Nephron progenitor cell (in vitro differentiated cells): ENCODE data around the gene ZNF142.
"Not testable (repeated sequence)": the region's sequence is repeated elsewhere in the genome, so short reads cannot be mapped to it uniquely, and the experiment has no call there.

Source experiments
- DNase-seq: peaks from one replicate; pipeline ENCODE4 v3.0.0; 2021
- H3K27ac Mint-ChIP-seq: 2 replicates; pipeline ENCODE4 v1.8.0; 2021; ENCODE audit warnings: mild to moderate bottlenecking, moderate library complexity, mixed read lengths
- H3K27me3 Mint-ChIP-seq: 2 replicates; pipeline ENCODE4 v1.8.0; 2021; ENCODE audit warnings: mild to moderate bottlenecking, low read depth, mixed read lengths; ENCODE audit not compliant: poor library complexity
- H3K36me3 Mint-ChIP-seq: 2 replicates; pipeline ENCODE4 v1.8.0; 2021; ENCODE audit warnings: low read depth, mixed read lengths
- H3K4me1 Mint-ChIP-seq: 2 replicates; pipeline ENCODE4 v1.8.0; 2021; ENCODE audit warnings: mixed read lengths
- H3K4me3 Mint-ChIP-seq: 2 replicates; pipeline ENCODE4 v1.8.0; 2021; ENCODE audit warnings: mild to moderate bottlenecking, moderate library complexity, mixed read lengths
- H3K9me3 Mint-ChIP-seq: 2 replicates; pipeline ENCODE4 v1.8.0; 2021; ENCODE audit warnings: mild to moderate bottlenecking, moderate library complexity, mixed read lengths
- TF ChIP-seq, protein P1 (sequence below): fragments of 200-600 bp; sonication (generic); IDR thresholded peaks from 2 replicates; pipeline ENCODE4 v1.5.0; 2021; ENCODE audit warnings: antibody characterized with exemption

The ZNF142 gene

DNA sequence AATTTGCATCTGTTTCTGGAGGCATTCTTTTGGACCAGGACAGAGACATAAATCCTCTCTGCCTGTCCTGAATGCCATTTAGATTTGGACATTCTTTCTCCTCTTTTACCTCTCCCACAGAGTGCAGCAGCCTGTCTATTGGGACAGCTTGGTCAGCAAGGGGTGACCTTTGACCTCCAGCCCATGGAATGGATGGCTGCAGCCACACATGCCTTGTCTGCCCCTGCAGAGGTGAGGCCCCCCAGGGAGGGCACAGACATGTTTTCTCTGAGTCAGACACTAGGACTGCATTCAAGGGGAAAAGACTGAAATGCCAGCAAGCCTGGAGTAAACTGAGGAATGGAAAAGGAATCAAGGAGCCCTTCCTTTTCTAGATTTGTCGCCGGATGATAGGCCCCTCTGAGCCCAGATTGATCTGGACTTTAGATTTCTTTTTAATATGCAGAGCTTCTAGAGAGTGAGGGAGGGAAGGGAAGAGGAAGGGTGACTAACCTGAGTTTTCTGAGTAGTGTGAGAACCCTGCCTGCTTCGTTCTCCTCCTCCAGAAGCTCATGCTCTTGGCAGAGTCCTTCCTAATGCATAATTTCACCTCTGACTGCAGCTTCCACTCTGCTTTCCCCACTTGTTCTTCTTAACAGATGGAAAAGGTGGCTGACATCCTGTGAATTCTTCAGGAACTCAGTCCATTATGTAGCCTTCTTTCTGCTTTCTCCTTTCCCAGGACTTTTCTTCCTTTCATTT is 35.2 kb upstream of the ZNF142 start:
- H3K4me3 Mint-ChIP-seq = no peak overlapping the region
- H3K36me3 Mint-ChIP-seq = peaks cover 49% of the 10 kb centered on the region
- peaks cover 11% of the 10 kb centered on the region for H3K4me1 Mint-ChIP-seq
- peak overlapping the region; percentile 78 for H3K27ac Mint-ChIP-seq
- TF ChIP-seq, protein P1, sequence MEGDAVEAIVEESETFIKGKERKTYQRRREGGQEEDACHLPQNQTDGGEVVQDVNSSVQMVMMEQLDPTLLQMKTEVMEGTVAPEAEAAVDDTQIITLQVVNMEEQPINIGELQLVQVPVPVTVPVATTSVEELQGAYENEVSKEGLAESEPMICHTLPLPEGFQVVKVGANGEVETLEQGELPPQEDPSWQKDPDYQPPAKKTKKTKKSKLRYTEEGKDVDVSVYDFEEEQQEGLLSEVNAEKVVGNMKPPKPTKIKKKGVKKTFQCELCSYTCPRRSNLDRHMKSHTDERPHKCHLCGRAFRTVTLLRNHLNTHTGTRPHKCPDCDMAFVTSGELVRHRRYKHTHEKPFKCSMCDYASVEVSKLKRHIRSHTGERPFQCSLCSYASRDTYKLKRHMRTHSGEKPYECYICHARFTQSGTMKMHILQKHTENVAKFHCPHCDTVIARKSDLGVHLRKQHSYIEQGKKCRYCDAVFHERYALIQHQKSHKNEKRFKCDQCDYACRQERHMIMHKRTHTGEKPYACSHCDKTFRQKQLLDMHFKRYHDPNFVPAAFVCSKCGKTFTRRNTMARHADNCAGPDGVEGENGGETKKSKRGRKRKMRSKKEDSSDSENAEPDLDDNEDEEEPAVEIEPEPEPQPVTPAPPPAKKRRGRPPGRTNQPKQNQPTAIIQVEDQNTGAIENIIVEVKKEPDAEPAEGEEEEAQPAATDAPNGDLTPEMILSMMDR = no peak
- peak; percentile 57 for DNase-seq
- H3K9me3 Mint-ChIP-seq = no peaks in the 10 kb centered on the region
- H3K27me3 Mint-ChIP-seq = peaks cover 2% of the 10 kb centered on the region

DNA sequence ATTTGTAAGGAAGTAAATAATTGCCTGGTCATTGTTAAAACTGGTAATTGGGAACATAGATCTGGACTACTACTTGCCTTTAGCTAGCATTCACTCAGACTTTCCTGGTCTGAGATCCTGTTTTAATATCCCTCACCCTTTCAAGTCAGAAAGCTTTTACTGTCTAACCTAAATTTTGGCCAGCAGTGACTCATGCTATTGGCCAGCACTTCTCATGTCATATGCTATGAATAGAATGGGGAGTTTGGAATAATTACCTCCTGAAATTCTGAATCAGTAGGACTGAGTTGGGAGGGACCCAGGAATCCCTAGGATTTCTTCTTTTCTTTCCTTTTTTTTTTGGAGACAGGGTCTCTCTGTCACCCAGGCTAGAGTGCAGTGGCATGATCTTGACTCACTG is 31.8 kb upstream of the ZNF142 start:
- Mint-ChIP-seq H3K4me1 (peaks cover 11% of the 10 kb centered on the region), H3K9me3 (no peaks in the 10 kb centered on the region), H3K36me3 (peaks cover 49% of the 10 kb centered on the region), H3K27me3 (no peaks in the 10 kb centered on the region), H3K27ac (no peak overlapping the region), H3K4me3 (no peak overlapping the region)
- TF ChIP-seq, protein P1 = no peak
- DNase-seq = no peak

DNA sequence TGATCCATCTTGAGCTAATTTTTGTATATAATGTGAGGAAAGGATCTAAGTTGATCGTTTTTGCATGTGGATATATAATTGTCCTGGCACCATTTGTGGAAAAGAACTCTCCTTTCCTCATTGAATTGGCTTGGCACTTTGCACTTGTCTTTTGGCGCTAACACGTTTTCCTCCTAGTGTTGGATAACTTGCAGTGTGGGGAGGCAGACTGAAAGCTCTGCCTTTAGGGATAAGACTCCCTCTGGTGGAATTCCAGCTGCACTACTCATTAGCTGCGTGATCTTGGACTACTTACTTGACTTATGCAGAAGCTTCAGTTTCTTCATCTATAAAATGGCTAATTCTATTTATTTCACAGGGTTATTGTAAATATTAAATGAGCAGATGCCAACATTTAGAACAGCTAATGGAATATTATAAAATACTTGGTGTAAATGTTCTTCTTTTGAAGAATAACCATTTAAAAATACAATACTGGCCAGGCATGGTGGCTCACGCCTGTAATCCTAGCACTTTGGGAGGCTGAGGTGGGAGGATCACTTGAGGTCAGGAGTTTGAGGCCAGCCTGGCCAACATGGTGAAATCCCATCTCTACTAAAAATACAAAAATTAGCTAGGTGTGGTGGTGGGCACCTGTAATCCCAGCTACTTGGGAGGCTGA is 28.1 kb upstream of the ZNF142 start:
- TF ChIP-seq, protein P1 = peak; percentile 83
- peak; percentile 45 for DNase-seq
- not testable (repeated sequence) for H3K27ac Mint-ChIP-seq, H3K27me3 Mint-ChIP-seq, H3K9me3 Mint-ChIP-seq, H3K4me1 Mint-ChIP-seq, H3K4me3 Mint-ChIP-seq
- peaks cover 45% of the 10 kb centered on the region for H3K36me3 Mint-ChIP-seq

DNA sequence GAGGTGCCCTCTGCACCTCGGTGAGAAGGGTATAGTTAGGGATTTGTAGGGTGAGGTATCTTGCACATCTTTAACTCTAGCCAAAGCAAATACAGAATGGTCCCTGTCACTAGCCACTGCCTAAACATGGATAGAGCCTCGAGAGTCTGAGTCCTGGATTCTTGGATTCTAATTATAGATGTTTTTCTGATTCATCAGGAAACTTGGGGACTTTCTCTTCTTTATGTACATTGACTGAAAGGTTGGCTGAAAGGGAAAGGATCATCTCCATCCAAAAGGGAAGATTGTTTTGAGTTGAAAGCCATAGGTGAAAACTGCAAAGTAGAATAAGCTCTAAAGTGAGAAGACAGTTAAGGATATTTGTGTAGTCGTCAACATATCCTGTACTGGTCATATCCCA is 20.6 kb upstream of the ZNF142 start:
- TF ChIP-seq, protein P1 = no peak
- Mint-ChIP-seq H3K36me3 (peaks cover 44% of the 10 kb centered on the region), H3K4me1 (no peaks in the 10 kb centered on the region), H3K27ac (no peak overlapping the region), H3K9me3 (no peaks in the 10 kb centered on the region), H3K27me3 (no peaks in the 10 kb centered on the region), H3K4me3 (no peak overlapping the region)
- DNase-seq = no peak

DNA sequence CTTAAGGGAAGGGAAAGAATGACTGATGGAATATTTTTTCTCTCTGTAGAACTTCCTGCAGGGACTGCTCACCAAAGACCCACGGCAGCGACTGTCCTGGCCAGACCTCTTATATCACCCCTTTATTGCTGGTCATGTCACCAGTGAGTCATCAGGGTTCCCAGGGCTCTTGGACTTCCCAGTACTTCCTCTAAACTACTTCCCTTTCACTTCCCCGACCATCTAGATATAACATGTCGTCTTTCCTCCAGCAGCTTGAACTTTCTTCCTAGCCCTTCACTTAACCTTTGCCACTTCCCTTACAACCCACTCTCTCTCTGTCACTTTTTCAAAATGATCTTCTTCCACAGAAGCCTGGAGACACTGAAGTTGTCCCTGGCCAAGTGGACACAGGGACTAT is 19.7 kb upstream of the ZNF142 start:
- Mint-ChIP-seq H3K36me3 (peaks cover 42% of the 10 kb centered on the region), H3K9me3 (no peaks in the 10 kb centered on the region), H3K27ac (peak overlapping the region; percentile 3), H3K4me3 (no peak overlapping the region), H3K4me1 (no peaks in the 10 kb centered on the region), H3K27me3 (peaks cover 2% of the 10 kb centered on the region)
- DNase-seq = no peak
- TF ChIP-seq, protein P1 = no peak
